Pancreas (tissue), 10 donors: ENCODE results near the gene PLEKHM3. TPM values are rescaled to one million over a fixed set of nuclear protein-coding genes. Genes with fewer than 3 reads are reported as not detected.

Experiments
- ATAC-seq, 4 donors: fragments of 200-7000 bp; cut with Tn5 transposase; one replicate each; pipeline versions ENCODE4 v1.8.0 to v1.9.1; 2020; ENCODE audit warnings: mild to moderate bottlenecking in 4 of 4, moderate library complexity in 4 of 4
- DNase-seq, 6 donors: peaks; one replicate each; pipeline ENCODE4 v3.0.0-alpha.2; 2020
- FAIRE-seq: peaks from 2 replicates; lab custom pipeline; 2012; peaks lifted over from hg19 to GRCh38; lab: Jason Lieb, UNC
- H3K27ac ChIP-seq, 4 donors: fragments of 200-600 bp; sonication (generic); 1 replicate in 3 of 4; 2 replicates in 1 of 4; pipeline versions ENCODE4 v1.5.0 to v1.8.0; 2020
- H3K27me3 ChIP-seq, 4 donors: fragments of 200-600 bp; one replicate each; pipeline ENCODE4 v1.8.0; 2021
- H3K36me3 ChIP-seq, 3 donors: fragments of 200-600 bp; sonication (generic) in 1 of 3; one replicate each; pipeline versions ENCODE4 v1.5.0 to v1.8.0; 2020 to 2021
- H3K4me1 ChIP-seq, 3 donors: fragments of 200-600 bp; one replicate each; pipeline ENCODE4 v1.8.0; 2021
- H3K4me3 ChIP-seq, 4 donors: fragments of 200-600 bp; sonication (generic) in 2 of 4; one replicate each; pipeline versions ENCODE4 v1.5.0 to v1.8.0; 2020 to 2021
- H3K9me3 ChIP-seq, 4 donors: fragments of 200-600 bp; one replicate each; pipeline ENCODE4 v1.8.0; 2021
- WGBS, 2 donors: extraction: QIAGEN DNeasy Blood & Tissue Kit; methylation state at CpG; one replicate each; pipeline ENCODE4 v1.1.7; 2013; 5-methylcytosine and 5-hydroxymethylcytosine counted together
- intact Hi-C, 3 donors: fragments of 100-400 bp; cut with DNase I; formaldehyde crosslinking; loops; one replicate each; pipeline versions ENCODE4 v1.11.1 to v1.14.2; 2022
- polyA plus RNA-seq, 2 donors: library from polyadenylated mRNA; stranded (reverse); fragments of 200-250 nt; gene quantifications; one replicate each; pipeline ENCODE4 v1.2.3, GENCODE V29; 2013
- total RNA-seq, 6 donors: library from RNA; stranded (reverse); fragmentation: NEBNext Ultra II Directional in 4 of 6; extraction: Animal tissue kit (Norgen Biotek cat#: 25700) in 4 of 6; gene quantifications; one replicate each; pipeline versions ENCODE4 v1.2.1 to v1.2.4, GENCODE V29; 2021 to 2023
- TF ChIP-seq, protein P1 (sequence below), 4 donors: fragments of 200-600 bp; sonication (generic) in 3 of 4; IDR thresholded peaks; one replicate each; pipeline versions ENCODE4 v1.5.0 to v1.8.0; 2021; ENCODE audit warnings: antibody characterized with exemption in 4 of 4
- donor health status: healthy with polysubstance abuse.
- donor health status: DM: no; HTN: no; CAD: no; lungs with moderate emphysema.
- donor health status: DM: no; HTN: no; CAD: no.
- donor health status: control.
- donor health status: control.
- donor health status: Bipolar disorder and iron deficiency.
- donor health status: DM: yes; HTN: yes; CAD: no.
- donor health status: DM: no; HTN: no; CAD: no.
- donor health status: DM: no; HTN: no; CAD: no.
- donor health status: DM: yes; HTN: yes; CAD: no.

The PLEKHM3 gene
- total and polyA plus RNA-seq, 8 donors: 3.0 to 10.2 (median 5.4) TPM

DNA sequence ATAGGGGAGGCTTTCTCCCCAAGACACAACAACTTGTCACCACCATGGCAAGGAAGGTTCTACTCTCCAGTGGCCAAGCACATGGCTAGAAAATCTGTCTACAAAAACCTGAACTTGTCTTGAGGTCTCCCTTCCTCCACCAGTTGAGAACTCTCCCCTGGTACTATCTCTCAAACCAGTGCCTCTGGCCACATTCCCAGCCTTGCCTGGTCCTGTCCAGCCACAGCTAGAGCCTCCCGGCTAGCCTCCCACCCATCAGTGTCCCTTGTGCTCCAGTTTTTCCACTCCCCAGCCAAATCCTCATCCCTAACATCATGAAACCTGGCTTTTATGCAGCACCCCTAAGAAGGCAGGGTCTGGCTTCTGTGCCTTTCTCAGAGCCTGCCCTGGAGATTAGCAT is 234.4 kb downstream of the PLEKHM3 start:
- ATAC-seq (no peak), FAIRE-seq (no peak), DNase-seq (no peak)
- H3K36me3 ChIP-seq: no peaks in the 10 kb centered on the region
- H3K27ac ChIP-seq: no peak overlapping the region
- TF ChIP-seq, protein P1, sequence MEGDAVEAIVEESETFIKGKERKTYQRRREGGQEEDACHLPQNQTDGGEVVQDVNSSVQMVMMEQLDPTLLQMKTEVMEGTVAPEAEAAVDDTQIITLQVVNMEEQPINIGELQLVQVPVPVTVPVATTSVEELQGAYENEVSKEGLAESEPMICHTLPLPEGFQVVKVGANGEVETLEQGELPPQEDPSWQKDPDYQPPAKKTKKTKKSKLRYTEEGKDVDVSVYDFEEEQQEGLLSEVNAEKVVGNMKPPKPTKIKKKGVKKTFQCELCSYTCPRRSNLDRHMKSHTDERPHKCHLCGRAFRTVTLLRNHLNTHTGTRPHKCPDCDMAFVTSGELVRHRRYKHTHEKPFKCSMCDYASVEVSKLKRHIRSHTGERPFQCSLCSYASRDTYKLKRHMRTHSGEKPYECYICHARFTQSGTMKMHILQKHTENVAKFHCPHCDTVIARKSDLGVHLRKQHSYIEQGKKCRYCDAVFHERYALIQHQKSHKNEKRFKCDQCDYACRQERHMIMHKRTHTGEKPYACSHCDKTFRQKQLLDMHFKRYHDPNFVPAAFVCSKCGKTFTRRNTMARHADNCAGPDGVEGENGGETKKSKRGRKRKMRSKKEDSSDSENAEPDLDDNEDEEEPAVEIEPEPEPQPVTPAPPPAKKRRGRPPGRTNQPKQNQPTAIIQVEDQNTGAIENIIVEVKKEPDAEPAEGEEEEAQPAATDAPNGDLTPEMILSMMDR (IDR thresholded peaks at IDR 0.05): no peak
- H3K4me1 ChIP-seq: peaks cover 0 to 13% (median 0%) of the 10 kb centered on the region in 3 donors
- intact Hi-C loops: no loop called here
- H3K27me3 ChIP-seq: no peaks in the 10 kb centered on the region
- no peaks in the 10 kb centered on the region for H3K9me3 ChIP-seq
- WGBS, 2 donors: 72 to 81% methylated on average over 1 of the region's 1 CpG
- H3K4me3 ChIP-seq: no peak overlapping the region

DNA sequence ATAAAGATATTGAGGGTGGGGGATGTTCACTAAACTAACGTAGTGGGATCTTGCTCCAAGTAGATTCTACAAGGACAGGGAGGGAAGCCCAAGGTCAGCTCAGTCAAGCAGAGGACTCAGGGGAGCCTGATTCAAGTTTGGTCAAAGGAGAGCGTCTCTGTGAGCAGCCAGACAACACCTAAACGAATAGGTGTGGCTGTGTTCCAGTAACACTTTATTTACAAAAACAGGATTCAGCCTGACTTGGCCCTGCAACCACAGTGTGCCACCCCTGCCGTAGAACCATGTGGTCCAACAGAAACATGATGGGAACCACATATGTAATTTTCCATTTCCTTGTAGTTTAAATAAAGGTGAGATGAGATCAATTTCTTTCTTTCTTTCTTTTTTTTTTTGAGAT is 237.5 kb downstream of the PLEKHM3 start:
- no peaks in the 10 kb centered on the region for H3K9me3 ChIP-seq
- ATAC-seq (no peak), FAIRE-seq (no peak), DNase-seq (no peak)
- H3K36me3 ChIP-seq: no peaks in the 10 kb centered on the region
- H3K27ac ChIP-seq: no peak overlapping the region
- intact Hi-C loops: no loop called here
- no peaks in the 10 kb centered on the region for H3K27me3 ChIP-seq
- H3K4me1 ChIP-seq: peaks cover 3 to 18% (median 3%) of the 10 kb centered on the region in 3 donors
- WGBS, 2 donors: 51 to 54% methylated on average over 4 of the region's 4 CpGs
- H3K4me3 ChIP-seq: no peak overlapping the region
- TF ChIP-seq, protein P1 (IDR thresholded peaks at IDR 0.05): no peak

DNA sequence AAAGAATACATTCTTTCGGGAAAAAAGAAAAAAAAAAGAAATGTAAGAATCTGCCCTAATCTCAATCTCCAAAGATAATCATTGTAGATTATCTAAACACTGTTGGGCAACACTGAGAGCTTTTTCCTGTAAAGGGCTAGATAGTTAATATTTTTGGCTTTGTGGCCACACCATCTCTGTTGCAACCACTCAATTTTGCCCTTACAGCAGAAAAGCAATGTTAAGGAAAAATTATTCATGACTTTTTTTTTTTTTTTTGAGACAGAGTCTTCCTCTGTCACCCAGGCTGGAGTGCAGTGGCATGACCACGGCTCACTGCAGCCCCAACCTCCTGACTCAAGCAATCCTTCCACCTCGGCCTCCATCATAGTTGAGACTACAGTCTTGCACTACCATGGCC is 238.3 kb downstream of the PLEKHM3 start:
- DNase-seq (no peak), FAIRE-seq (no peak), ATAC-seq (no peak)
- no peak overlapping the region for H3K27ac ChIP-seq
- no peaks in the 10 kb centered on the region for H3K36me3 ChIP-seq
- TF ChIP-seq, protein P1 (IDR thresholded peaks at IDR 0.05): no peak
- H3K27me3 ChIP-seq: no peaks in the 10 kb centered on the region
- no peaks in the 10 kb centered on the region for H3K9me3 ChIP-seq
- H3K4me1 ChIP-seq: peaks cover 10 to 20% (median 10%) of the 10 kb centered on the region in 3 donors
- 86 to 94% methylated on average over 3 of the region's 3 CpGs for WGBS, 2 donors
- intact Hi-C loops: no loop called here
- H3K4me3 ChIP-seq: no peak overlapping the region

DNA sequence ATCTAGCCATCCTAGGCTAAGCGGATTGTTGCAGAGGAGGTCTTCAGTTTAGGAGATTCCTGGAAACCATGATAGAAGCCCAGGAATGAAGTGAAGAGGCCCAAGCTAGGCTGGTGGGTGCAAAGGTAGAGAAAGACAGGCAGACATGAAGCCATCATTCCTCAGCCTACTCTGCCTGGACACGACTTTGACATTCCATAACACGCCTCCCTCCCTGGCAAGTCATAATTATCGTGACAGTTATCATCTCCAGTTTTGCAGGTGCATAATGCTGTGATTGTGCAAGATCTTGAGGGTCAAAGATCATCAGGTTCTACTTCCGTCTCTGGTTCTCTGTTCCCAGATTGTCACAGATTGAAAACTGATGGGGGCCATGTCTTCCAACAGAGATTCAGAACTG is 240.4 kb downstream of the PLEKHM3 start:
- DNase-seq (no peak), FAIRE-seq (no peak), ATAC-seq (no peak)
- Histone ChIP-seq H3K4me1 (peaks cover 11 to 19% (median 15%) of the 10 kb centered on the region in 3 donors), H3K9me3 (no peaks in the 10 kb centered on the region), H3K27ac (no peak overlapping the region), H3K27me3 (no peaks in the 10 kb centered on the region), H3K4me3 (no peak overlapping the region), H3K36me3 (no peaks in the 10 kb centered on the region)
- WGBS, 2 donors: 56 to 65% methylated on average over 5 of the region's 5 CpGs
- intact Hi-C loops: no loop called here
- TF ChIP-seq, protein P1 (IDR thresholded peaks at IDR 0.05): no peak

DNA sequence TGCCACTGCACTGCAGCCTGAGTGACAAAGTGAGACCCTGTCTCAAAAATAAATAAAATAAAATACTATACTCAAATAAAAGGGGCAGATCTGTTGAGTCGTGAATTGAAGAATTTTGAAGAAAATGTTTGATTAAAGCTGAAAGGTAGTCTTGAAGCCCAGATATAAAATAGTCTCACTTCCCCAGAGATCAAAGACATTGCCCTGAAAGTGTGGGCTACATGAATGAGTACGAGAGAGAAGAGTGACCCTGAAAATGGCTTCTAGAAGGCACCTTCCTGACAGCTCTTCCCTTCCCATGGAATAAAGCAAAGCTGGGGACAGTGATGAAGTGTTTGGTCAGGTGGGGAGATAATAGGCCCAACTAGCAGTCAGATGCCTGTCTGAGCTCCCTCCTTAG is 241.8 kb downstream of the PLEKHM3 start:
- no peak overlapping the region for H3K4me3 ChIP-seq
- peaks cover 11 to 20% (median 15%) of the 10 kb centered on the region in 3 donors for H3K4me1 ChIP-seq
- H3K27me3 ChIP-seq: no peaks in the 10 kb centered on the region
- intact Hi-C loops: no loop called here
- TF ChIP-seq, protein P1 (IDR thresholded peaks at IDR 0.05): no peak
- H3K27ac ChIP-seq: no peak overlapping the region
- ATAC-seq (no peak), DNase-seq (no peak), FAIRE-seq (no peak)
- no peaks in the 10 kb centered on the region for H3K9me3 ChIP-seq
- no peaks in the 10 kb centered on the region for H3K36me3 ChIP-seq
- 84 to 87% methylated on average over 2 of the region's 2 CpGs for WGBS, 2 donors
